GM18867 (cell line): ENCODE results near the gene CYP26B1.
"Not testable (repeated sequence)": the region's sequence is repeated elsewhere in the genome, so short reads cannot be mapped to it uniquely, and the experiment has no call there.

Source experiments
- ATAC-seq: cut with Tn5 transposase; IDR thresholded peaks from one replicate; pipeline ENCODE4 v1.9.1; 2021; ENCODE audit warnings: mild to moderate bottlenecking, moderate library complexity; ENCODE audit not compliant: unreplicated experiment

The CYP26B1 gene

DNA sequence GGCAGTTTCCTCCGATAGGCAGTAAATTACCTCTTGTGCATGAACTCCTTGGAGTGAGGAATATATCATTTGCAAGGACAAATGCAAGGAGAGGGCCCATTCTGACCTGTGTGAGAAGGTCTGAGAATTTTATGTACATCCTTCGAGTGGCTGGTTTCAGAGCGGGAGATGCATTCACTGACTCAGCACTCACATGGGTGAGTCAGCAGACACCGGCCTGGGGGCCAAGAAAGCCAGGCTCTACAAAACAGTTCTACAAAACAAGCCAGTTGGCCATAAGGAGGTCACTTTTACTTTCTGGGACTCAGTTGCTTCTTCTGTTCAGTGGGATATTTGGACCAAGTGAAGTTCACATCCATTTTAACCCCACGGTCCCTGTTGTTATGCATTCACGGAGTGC, 35.3 kb downstream of the CYP26B1 start:
- ATAC-seq, result no peak

- no peak for ATAC-seq
These were observed 36.6 kb downstream of the CYP26B1 start for GRCh38 chr2:72111061-72111460.

DNA sequence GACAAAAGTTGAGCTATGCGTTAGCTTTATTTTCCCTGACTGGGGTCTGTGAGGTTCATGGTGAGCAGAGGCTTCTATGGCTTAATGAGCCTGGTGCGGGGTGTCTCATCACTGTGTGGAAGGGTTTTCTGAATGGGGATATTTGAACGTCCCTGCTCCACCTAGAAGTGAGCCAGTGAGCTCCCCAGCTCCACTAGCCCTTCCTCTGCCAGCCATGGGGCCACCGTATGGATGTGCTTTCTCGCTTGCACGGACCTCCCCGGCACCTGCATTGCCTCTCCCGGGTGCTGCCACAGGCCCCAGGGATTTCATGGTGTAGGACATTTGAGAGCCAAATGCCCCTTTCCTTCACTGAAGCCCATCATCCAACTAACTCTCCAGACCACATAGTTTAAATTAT, 37.8 kb downstream of the CYP26B1 start:
- no peak for ATAC-seq

DNA sequence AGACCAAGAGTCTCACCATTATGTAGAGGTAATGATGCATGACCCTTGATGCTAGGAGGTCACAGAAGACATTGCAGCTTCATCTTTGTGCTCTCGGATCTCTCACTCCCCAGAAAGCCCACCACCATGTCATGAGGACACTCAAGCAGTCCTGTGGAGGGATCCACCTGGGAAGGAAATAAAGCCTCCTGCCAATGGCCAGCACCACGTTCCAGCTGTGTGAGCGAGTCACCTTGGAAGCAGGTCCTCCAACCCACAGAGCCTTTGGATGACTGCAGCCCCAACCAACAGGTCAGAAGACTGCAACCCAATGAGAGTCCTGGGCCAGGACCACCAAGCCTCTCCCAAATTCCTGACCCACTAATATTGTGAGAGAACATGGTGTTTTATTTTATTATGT, 38.4 kb downstream of the CYP26B1 start:
- ATAC-seq, result no peak

DNA sequence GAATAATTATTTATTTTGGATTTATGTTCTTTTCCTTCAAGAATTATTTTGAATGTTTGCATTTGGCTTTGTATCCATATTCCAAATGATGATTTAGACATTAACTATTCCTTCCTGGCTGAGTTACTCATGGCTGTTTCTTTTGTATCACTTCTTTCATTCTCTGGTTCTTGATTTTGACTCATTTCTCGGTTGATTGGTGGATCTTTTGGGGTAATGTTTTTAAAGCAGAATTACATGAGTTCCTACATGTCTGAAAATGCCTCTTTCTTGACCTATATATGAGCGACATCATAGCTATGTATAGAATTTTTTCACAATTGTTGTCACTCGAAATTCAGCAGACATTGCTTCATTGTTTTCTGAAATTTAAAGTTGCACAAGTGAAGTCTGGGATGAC, 39.5 kb downstream of the CYP26B1 start:
- ATAC-seq, result no peak

- ATAC-seq, result no peak
These were observed 40.7 kb downstream of the CYP26B1 start for GRCh38 chr2:72106978-72107377.

- ATAC-seq, result no peak
These were observed 42.7 kb downstream of the CYP26B1 start for GRCh38 chr2:72104821-72105588.

GRCh38 chr2:72103690-72104089, 44.0 kb downstream of the CYP26B1 start:
- ATAC-seq, result no peak

DNA sequence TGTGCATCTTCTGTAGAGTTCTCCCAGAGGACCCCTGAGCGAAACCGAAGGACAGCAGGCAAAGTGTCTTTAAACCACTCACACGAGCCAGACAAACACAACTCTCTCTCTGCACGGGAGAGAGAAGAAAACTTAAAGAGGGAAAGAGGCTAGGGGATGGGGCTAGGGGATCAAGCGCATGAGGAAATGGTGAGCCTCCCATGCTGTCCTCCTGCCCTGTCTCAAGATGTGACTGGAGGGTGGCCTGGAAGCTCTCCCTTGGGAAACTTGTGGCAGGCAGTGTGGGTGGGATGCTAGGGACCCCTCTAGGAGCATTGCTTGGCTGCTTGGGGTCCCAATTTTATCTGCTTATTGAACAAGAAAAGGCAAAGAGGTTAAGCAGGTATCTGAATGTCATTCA, 44.5 kb downstream of the CYP26B1 start:
- ATAC-seq, result no peak

- no peak for ATAC-seq
These were observed 48.7 kb downstream of the CYP26B1 start for GRCh38 chr2:72098935-72099334.

DNA sequence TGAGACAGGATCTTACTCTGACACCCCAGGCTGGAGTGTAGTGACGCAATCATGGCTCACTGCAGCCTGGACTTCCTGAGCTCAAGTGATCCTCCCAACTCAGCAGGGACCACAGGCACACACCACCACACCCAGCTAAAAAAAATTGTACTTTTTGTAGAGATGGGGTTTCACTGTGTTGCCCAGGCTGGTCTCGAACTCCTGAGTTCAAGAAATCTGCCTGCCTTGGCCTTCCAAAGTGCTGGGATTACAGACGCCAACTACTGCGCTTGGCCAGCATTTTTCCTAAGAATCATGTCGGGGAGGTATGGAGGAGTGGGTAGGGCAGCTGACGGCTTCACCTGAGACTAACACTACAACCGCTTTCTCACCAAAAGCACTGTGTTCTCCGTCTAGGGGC, 50.4 kb downstream of the CYP26B1 start:
- no peak for ATAC-seq

GRCh38 chr2:72096181-72096580, 51.5 kb downstream of the CYP26B1 start:
- ATAC-seq, result no peak

DNA sequence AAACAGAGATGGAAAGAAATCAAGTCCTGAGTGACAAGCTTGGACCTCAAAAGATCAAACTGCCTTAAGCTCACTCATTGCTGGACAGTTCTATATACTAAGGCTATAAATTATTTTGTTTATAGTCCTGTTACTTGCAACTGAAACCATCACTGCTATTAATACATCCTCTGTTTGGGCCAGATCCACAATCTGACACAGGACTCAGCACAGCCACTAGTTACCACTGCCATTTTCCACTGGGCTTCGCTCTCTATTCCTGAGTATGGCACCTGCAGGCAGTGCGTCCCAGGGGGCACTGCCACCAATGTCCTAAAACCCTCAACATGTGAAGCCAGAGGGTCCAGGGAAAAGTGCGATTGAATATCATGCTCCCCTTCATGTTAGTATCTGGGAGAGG, 52.3 kb downstream of the CYP26B1 start:
- no peak for ATAC-seq

DNA sequence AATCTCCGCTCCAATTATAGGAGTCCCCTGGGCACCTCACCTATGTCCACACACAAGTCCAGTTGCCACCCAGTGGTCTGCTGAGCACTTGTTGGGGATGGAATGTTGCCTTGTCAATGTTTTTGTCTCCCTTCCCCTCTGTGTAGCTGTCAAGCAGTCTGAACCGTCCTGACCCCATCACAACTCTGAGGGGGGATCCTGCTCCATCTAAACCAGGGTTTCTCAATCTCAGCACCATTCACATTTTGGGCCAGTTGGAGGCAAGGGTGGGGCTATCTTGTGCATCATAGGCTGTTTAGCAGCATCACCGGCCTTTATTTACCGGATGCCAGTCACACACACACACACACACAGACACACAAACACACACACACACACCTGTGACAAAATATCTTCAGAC, 53.0 kb downstream of the CYP26B1 start:
- ATAC-seq, result no peak

GRCh38 chr2:72092111-72092510, 55.6 kb downstream of the CYP26B1 start:
- ATAC-seq, result no peak

DNA sequence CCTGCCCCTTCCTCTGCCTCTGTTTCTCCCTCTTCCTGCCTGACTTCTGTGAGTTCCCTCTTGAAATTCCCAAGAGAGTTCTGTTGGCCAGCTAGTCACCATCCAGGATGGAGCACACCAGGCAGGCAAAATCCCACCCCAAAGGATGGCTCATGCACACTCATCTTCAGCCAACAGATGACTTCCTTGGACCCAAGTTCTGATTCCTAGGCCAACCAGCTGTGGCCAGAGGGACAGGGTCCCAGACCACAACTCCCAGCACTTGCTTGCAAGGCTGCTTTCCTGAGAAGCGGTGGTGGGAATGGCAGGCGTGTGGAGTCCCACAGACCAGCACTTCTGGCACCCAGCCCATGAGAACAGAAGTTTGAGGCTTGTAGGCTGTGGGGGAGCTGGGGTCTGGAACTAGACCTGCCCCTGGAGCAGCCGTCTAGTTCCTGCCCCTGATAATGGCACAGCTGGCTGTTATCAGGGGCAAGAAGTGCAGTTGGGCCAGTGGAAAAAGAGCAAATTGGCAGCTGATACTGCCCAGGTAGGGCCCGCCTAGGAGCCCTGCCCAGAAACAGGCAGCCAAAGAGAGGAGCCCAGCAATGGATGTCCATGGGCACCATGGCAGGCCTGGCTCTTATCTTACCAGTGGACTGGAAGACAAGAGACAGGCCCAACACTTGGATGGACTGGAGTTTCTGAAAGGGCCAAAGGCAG, 56.7 kb downstream of the CYP26B1 start:
- no peak for ATAC-seq

GRCh38 chr2:72090271-72090720, 57.4 kb downstream of the CYP26B1 start:
- ATAC-seq, result no peak

DNA sequence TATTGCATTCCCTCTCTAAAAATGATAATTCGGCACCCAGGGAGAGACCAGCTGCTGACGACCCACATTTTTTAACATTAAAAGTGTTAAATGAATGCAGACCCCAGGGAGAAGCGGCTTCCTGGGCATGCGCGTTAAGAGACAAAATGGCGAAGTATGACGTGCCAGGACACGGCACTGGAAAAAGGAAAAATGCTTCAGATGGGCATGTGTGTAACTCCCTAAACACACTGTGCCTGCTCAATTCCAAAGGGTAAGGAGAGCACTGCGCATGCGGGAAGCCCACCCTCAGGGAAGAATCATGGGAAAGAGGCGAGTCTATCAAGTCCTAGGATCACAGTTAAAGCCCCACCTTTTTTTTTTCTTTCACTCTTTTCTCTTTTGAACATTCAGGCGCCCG, 58.1 kb downstream of the CYP26B1 start:
- no peak for ATAC-seq

- ATAC-seq, result no peak
These were observed 58.6 kb downstream of the CYP26B1 start for GRCh38 chr2:72089028-72089427.

- not testable (repeated sequence) for ATAC-seq
These were observed 60.6 kb downstream of the CYP26B1 start for GRCh38 chr2:72086871-72087633.

DNA sequence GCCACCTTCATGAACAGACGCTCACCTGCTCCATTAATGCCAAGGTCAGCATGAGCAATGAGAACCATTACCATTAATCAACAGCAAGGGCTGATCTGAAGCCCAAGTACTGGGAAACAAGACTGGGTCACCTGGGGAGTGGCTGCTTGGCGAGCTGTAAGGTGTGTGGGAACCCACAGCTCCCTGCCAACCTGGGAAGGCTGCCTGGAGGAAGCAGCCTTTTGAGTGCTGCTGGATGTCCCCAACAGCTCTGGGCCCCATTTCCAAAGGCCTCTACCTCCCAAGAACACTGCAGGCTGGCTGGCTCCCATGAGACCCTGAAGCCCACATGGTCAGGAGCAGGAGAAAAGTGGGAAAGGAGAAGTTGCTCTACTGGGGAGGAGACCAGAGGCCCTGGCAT, 62.1 kb downstream of the CYP26B1 start:
- ATAC-seq, result no peak

DNA sequence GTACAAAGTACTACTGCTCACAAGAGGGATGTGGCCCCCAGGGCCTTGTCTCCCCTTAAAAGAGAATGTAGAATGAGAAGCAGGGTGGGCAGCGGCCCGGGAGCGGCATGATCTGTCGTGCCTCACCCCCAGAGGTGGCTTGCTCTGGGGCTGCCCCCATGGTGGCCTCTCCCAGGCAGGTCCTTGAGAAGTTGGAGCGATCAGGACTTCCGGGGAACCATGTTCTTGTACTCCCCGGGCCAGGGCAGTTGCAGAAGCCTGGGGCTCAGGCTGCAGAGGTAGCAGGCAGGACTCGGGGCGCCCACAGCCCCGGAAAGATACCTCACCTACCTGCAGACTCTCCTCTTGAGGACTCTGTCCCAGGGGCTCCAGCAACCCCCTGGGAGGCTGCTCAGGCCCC, 62.6 kb downstream of the CYP26B1 start:
- ATAC-seq, result no peak
